HG03039 (cell line): ENCODE measurements around the gene MCM9.
"Not testable (repeated sequence)": the region's sequence is repeated elsewhere in the genome, so short reads cannot be mapped to it uniquely, and the experiment has no call there.

Experiments used
- ATAC-seq: cut with Tn5 transposase; IDR thresholded peaks from one replicate; pipeline ENCODE4 v1.9.1; 2021; ENCODE audit warnings: mild to moderate bottlenecking, moderate library complexity; ENCODE audit not compliant: unreplicated experiment

The MCM9 gene

GRCh38 chr6:118772886-118773285 is 162.1 kb downstream of the MCM9 start:
- ATAC-seq = no peak

GRCh38 chr6:118771253-118771652 is 163.7 kb downstream of the MCM9 start:
- no peak for ATAC-seq

DNA sequence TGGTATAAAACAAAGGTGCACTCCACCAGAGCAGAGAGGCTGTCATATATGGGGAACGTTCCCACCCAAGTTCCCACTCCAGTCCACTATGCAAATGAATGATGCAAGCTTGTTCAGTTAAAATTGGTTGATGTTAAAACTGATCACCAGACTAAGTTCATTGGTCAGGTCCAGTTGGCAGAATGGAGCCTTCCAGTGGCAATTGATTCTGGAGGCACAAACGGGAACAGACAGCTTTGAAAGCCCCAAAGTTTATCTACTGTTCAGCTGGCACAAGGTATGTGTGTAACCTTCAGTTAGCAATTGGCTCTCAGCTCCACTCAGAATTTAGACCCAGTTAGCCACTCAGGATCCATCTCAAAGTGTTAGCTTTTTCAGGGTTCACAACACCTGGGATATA is 164.1 kb downstream of the MCM9 start:
- no peak for ATAC-seq

- no peak for ATAC-seq
Observed at GRCh38 chr6:118770112-118770788, 164.7 kb downstream of the MCM9 start.

GRCh38 chr6:118768904-118769325 is 166.0 kb downstream of the MCM9 start:
- no peak for ATAC-seq

GRCh38 chr6:118768441-118768840 is 166.5 kb downstream of the MCM9 start:
- no peak for ATAC-seq

DNA sequence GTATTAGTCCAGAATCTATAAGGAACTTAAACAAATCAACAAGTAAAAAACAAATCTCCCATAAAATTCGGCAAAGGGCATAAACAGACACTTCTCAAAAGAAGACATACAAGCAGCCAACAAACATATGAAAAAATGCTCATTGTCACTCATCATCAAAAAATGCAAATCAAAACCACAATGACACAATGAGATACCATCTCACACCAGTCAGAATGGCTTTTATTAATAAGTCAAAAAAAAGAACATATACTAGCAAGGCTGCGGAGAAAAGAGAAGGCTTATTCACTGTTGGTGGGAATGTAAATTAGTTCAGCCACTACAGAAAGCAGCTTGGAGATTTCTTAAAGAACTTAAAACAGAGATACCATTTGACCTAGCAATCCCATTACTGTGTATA is 169.6 kb downstream of the MCM9 start:
- ATAC-seq = not testable (repeated sequence)

GRCh38 chr6:118764766-118765165 is 170.2 kb downstream of the MCM9 start:
- ATAC-seq = no peak
